Activated T-cell treated with anti-CD3 and anti-CD28 coated beads for 24 hours (primary cell): ENCODE data around the gene FHOD1.
A peak's percentile ranks its signal among the peaks of the same experiment; 100 is the strongest.

ENCODE experiments used
- DNase-seq: peaks from one replicate; pipeline ENCODE4 v3.0.0-alpha.2; 2020; ENCODE audit warnings: low read depth

Gene FHOD1

GRCh38 chr16:67230809-67231660 is 16.2 kb downstream of the FHOD1 start:
- no peak for DNase-seq

GRCh38 chr16:67229906-67230808 is 17.1 kb downstream of the FHOD1 start:
- DNase-seq, result no peak

- DNase-seq, result no peak
These were observed 18.4 kb downstream of the FHOD1 start for GRCh38 chr16:67228905-67229304.

- no peak for DNase-seq
These were observed 19.1 kb downstream of the FHOD1 start for GRCh38 chr16:67228034-67228785.

- DNase-seq, result no peak
These were observed 19.7 kb downstream of the FHOD1 start for GRCh38 chr16:67227567-67227921.

GRCh38 chr16:67226804-67227566 is 20.3 kb downstream of the FHOD1 start, which contains the start of gene TMEM208:
TSS of gene TMEM208 (plus strand) at chr16:67227130. CDS start at chr16:67227219, 89 bp downstream.
- DNase-seq, result peak; percentile 99

- DNase-seq, result no peak
These were observed 20.9 kb downstream of the FHOD1 start for GRCh38 chr16:67226295-67226803.

- DNase-seq, result no peak
These were observed 23.3 kb downstream of the FHOD1 start for GRCh38 chr16:67223992-67224391.

GRCh38 chr16:67216612-67217490 is 30.4 kb downstream of the FHOD1 start:
- no peak for DNase-seq

GRCh38 chr16:67215706-67216105 is 31.6 kb downstream of the FHOD1 start:
- no peak for DNase-seq

GRCh38 chr16:67213197-67214019 is 33.9 kb downstream of the FHOD1 start:
- no peak for DNase-seq

- DNase-seq, result no peak
These were observed 34.5 kb downstream of the FHOD1 start for GRCh38 chr16:67212766-67213165.

- DNase-seq, result no peak
These were observed 35.6 kb downstream of the FHOD1 start for GRCh38 chr16:67211674-67212073.

- no peak for DNase-seq
These were observed 37.0 kb downstream of the FHOD1 start for GRCh38 chr16:67210069-67210937.

GRCh38 chr16:67209565-67209964 is 37.7 kb downstream of the FHOD1 start:
- DNase-seq, result no peak

GRCh38 chr16:67208154-67208896 is 39.0 kb downstream of the FHOD1 start:
- no peak for DNase-seq

GRCh38 chr16:67207249-67208091 is 39.8 kb downstream of the FHOD1 start:
- no peak for DNase-seq
